ENCODE measurements around the gene PAGR1. TPM values are rescaled to one million over a fixed set of nuclear protein-coding genes. Genes with fewer than 3 reads are reported as not detected.
"Not testable (repeated sequence)": the region's sequence is repeated elsewhere in the genome, so short reads cannot be mapped to it uniquely, and the experiment has no call there.

The PAGR1 gene
- total RNA-seq, 1 donor from 2014 or later, result 47.6 TPM

- Mint-ChIP-seq H3K4me3 (peak overlapping the region; percentile 69), H3K27me3 (ENCODE audit: low read depth) (peaks cover 4% of the 10 kb centered on the region), H3K9me3 (no peaks in the 10 kb centered on the region), H3K27ac (ENCODE audit: unreplicated experiment) (peak overlapping the region; percentile 75), H3K4me1 (peaks cover 15% of the 10 kb centered on the region), H3K36me3 (ENCODE audit: low read depth) (no peaks in the 10 kb centered on the region)
- DNase-seq (ENCODE audit: low read depth, low spot score), result no peak
- TF ChIP-seq CTCF (conservative IDR thresholded peaks at IDR 0.05), result no peak
Observed at GRCh38 chr16:29825145-29826044, 9.4 kb downstream of the PAGR1 start.

GRCh38 chr16:29826342-29826695 is 10.4 kb downstream of the PAGR1 start:
- Mint-ChIP-seq H3K4me1 (peaks cover 10% of the 10 kb centered on the region), H3K4me3 (no peak overlapping the region), H3K27me3 (ENCODE audit: low read depth) (peaks cover 4% of the 10 kb centered on the region), H3K36me3 (ENCODE audit: low read depth) (no peaks in the 10 kb centered on the region), H3K9me3 (no peaks in the 10 kb centered on the region), H3K27ac (ENCODE audit: unreplicated experiment) (no peak overlapping the region)
- no peak for TF ChIP-seq CTCF (conservative IDR thresholded peaks at IDR 0.05)
- no peak for DNase-seq (ENCODE audit: low read depth, low spot score)

- DNase-seq (ENCODE audit: low read depth, low spot score), result no peak
- TF ChIP-seq CTCF (conservative IDR thresholded peaks at IDR 0.05), result no peak
- no peak overlapping the region for H3K4me3 Mint-ChIP-seq
- peaks cover 4% of the 10 kb centered on the region for H3K27me3 Mint-ChIP-seq (ENCODE audit: low read depth)
- no peaks in the 10 kb centered on the region for H3K36me3 Mint-ChIP-seq (ENCODE audit: low read depth)
- no peaks in the 10 kb centered on the region for H3K9me3 Mint-ChIP-seq
- no peak overlapping the region for H3K27ac Mint-ChIP-seq (ENCODE audit: unreplicated experiment)
- H3K4me1 Mint-ChIP-seq, result no peaks in the 10 kb centered on the region
Observed at GRCh38 chr16:29830774-29831173, 14.8 kb downstream of the PAGR1 start.

GRCh38 chr16:29831490-29831889 is 15.5 kb downstream of the PAGR1 start:
- Mint-ChIP-seq H3K4me1 (no peaks in the 10 kb centered on the region), H3K27me3 (ENCODE audit: low read depth) (peaks cover 4% of the 10 kb centered on the region), H3K27ac (ENCODE audit: unreplicated experiment) (no peak overlapping the region), H3K36me3 (ENCODE audit: low read depth) (no peaks in the 10 kb centered on the region), H3K9me3 (no peaks in the 10 kb centered on the region), H3K4me3 (no peak overlapping the region)
- TF ChIP-seq CTCF (conservative IDR thresholded peaks at IDR 0.05), result no peak
- DNase-seq (ENCODE audit: low read depth, low spot score), result no peak

GRCh38 chr16:29833219-29833618 is 17.3 kb downstream of the PAGR1 start:
- not testable (repeated sequence) for H3K4me1 Mint-ChIP-seq; H3K4me3 Mint-ChIP-seq; H3K27me3 Mint-ChIP-seq (ENCODE audit: low read depth); H3K9me3 Mint-ChIP-seq; DNase-seq (ENCODE audit: low read depth, low spot score); H3K27ac Mint-ChIP-seq (ENCODE audit: unreplicated experiment); H3K36me3 Mint-ChIP-seq (ENCODE audit: low read depth)

- TF ChIP-seq CTCF (conservative IDR thresholded peaks at IDR 0.05), result no peak
- no peak overlapping the region for H3K4me3 Mint-ChIP-seq
- no peaks in the 10 kb centered on the region for H3K36me3 Mint-ChIP-seq (ENCODE audit: low read depth)
- H3K27ac Mint-ChIP-seq (ENCODE audit: unreplicated experiment), result no peak overlapping the region
- no peaks in the 10 kb centered on the region for H3K9me3 Mint-ChIP-seq
- DNase-seq (ENCODE audit: low read depth, low spot score), result no peak
- no peaks in the 10 kb centered on the region for H3K4me1 Mint-ChIP-seq
- no peaks in the 10 kb centered on the region for H3K27me3 Mint-ChIP-seq (ENCODE audit: low read depth)
Observed at GRCh38 chr16:29834079-29834478, 18.1 kb downstream of the PAGR1 start.

Data from neural crest cell (in vitro differentiated cells).